ENCODE results near the gene HIC2. TPM values are rescaled to one million over a fixed set of nuclear protein-coding genes. Genes with fewer than 3 reads are reported as not detected.
"Not testable (repeated sequence)": the region's sequence is repeated elsewhere in the genome, so short reads cannot be mapped to it uniquely, and the experiment has no call there.

The HIC2 gene
- total RNA-seq, 1 donor from 2014 or later, result 4.8 TPM

DNA sequence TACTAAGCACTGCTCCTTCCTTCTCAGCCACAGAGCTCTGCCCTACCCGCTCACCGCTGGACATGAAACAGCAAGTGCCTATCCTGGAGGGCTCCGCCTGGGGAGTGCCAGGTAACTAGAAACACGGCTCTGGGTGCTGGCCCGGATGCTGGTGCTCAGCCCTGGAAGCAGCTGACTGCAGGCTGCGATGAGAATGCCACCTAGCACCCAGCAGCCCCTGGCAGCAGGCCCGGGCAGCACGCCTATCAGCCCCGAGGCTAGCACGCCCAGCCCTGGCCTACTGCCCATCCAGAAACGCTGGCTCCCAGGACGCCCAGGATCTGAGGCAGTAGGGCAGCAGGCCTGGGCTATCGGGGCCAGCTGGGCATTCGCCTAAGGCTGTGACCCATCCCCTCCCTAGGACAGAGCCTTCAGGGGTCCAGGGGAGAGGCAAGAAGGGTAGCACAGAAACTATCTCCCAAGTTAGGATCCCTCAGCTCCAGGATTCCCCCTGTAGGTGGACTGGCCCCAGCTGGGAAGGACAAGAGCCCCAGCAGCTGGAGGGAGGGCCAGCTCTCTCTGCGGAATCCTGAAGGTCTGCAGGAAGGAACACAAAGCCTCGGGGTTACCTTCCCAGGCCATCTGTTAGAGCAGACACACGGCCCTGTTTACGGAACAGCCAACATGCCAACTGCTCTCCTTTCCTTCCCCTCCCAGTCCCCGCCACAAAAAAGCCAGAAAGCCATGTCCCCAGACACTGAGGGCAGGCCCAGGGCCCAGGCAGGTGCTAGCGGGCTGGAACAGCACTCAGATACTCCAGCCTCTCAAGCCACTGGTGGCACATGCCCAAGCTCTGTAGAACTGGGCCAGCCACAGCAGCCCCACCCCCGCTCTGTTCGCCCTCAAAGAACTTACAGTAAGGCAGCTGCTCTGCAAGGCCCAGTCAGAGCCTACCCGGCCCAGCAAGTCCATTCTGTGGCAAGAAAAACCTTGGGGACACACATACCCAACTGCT, 76.9 kb downstream of the HIC2 start:
- intact Hi-C loops (cut with micrococcal nuclease), result not testable (repeated sequence)

DNA sequence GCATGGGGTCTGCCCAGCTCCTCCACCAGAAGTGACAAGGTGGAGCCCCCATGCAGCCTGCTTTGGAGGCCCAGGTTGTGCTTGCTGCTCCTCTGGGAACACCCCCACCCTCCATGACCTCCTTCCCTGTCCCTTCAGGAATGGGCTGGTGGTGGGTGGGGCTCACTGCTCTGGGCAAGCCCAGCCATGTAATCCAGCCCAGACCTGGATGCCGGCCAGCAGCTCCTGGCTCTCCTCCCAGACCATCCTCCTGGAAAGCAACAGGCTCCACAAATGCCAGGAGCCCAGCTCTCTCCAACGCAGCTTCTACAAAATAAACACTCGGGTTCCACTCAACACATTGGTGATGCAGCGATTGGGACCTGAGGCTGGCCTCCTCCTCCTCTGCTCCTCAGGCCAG, 80.8 kb downstream of the HIC2 start:
- intact Hi-C loops (cut with micrococcal nuclease), result not testable (repeated sequence)

- intact Hi-C loops (cut with micrococcal nuclease), result not testable (repeated sequence)
These were observed 81.3 kb downstream of the HIC2 start for GRCh38 chr22:21498489-21498888.

DNA sequence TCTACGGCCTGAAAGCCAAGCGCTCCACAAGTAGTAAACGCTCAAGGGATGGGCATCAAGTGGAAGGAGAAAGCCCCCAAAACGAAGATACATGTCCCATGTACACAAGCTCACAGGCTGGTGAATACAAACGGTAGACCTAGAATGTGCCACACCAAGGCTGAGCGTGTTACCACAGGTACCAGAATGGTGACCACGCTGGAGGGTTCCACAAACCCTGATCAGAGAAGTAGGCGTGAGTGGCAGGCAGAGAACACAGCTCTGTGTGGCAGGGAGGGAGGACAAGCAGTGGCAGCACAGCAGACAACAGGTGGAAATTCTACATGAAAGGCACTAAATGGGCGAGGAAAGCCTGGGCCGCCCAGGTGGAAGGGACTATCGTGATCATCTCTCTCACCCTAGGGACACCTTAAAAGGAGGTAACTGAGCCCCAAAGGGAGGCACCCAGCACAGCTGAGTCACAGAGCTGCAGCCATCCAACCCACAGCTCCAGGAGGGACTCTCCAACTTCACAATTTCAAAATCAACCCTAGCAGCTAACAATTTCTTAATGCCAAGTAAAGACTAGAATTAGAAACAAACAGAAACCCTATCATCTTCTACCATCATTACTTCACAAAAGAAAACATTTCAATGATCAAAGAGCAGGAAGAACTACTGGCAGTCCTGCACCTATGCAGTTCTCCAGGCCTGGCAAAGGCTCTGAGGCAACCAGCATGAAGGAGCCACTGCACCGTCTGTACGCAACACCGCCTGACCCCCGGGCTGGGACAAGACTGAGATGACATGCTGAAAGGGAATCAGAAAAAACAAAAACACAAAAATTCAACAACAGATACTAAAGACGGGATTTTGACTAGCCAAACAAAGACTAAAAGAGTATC, 82.7 kb downstream of the HIC2 start:
- intact Hi-C loops (cut with micrococcal nuclease), result not testable (repeated sequence)

Other genes starting within 250 kb of the HIC2 start
- 0.11 and 0.23 TPM in 2 replicates for gene RIMBP3B, start 33.6 kb upstream of the HIC2 start, total RNA-seq
- 1.3 and 2.6 TPM in 2 replicates for gene TMEM191C, start 50.0 kb downstream of the HIC2 start, total RNA-seq
- gene RIMBP3C, start 134.1 kb downstream of the HIC2 start, total RNA-seq, result 0.50 and 0.59 TPM in 2 replicates
- 59.8 and 62.7 TPM in 2 replicates for gene UBE2L3, start 150.3 kb downstream of the HIC2 start, total RNA-seq
- gene YDJC, start 212.7 kb downstream of the HIC2 start, total RNA-seq, result 41.1 and 41.7 TPM in 2 replicates
- gene CCDC116, start 215.4 kb downstream of the HIC2 start, total RNA-seq, result 0.23 and 0.66 TPM in 2 replicates
- 109 and 114 TPM in 2 replicates for gene SDF2L1, start 224.9 kb downstream of the HIC2 start, total RNA-seq
- gene PPIL2, start 248.6 kb downstream of the HIC2 start, total RNA-seq, result 69.6 and 71.3 TPM in 2 replicates